Muscle of arm (tissue), 12 donors: ENCODE measurements around the gene RAD23A. TPM values are rescaled to one million over a fixed set of nuclear protein-coding genes. Genes with fewer than 3 reads are reported as not detected.
A peak's percentile ranks its signal among the peaks of the same experiment; 100 is the strongest.
"Not testable (repeated sequence)": the region's sequence is repeated elsewhere in the genome, so short reads cannot be mapped to it uniquely, and the experiment has no call there.

Experiments
- DNase-seq: peaks from one replicate; pipeline ENCODE4 v3.0.0-alpha.2; 2013
- polyA plus RNA-seq, 12 donors: library from polyadenylated mRNA; unstranded; fragments of 120-200 nt; gene quantifications; one replicate each; pipeline ENCODE4 v1.2.1, GENCODE V29; 2013; ENCODE audit not compliant: insufficient read length in 12 of 12

RAD23A gene
- polyA plus RNA-seq, 12 donors = 80.3 to 659 (median 114) TPM

DNA sequence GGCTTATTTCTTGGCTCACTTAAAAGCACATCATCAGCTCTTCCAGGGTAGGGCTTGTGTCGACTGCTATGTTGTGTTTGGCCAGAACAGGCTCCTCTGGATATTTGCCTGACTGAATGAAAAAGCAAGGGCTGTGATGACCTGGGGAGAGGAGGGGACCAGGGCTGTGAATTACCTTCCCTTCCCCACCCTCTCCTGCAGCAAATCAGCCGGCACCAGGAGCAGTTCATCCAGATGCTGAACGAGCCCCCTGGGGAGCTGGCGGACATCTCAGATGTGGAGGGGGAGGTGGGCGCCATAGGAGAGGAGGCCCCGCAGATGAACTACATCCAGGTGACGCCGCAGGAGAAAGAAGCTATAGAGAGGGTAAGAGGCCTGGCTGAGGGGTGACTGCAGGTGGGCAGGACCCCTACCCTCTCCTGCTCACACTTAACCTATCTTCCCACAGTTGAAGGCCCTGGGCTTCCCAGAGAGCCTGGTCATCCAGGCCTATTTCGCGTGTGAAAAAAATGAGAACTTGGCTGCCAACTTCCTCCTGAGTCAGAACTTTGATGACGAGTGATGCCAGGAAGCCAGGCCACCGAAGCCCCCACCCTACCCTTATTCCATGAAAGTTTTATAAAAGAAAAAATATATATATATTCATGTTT lies 7.0 kb downstream of the RAD23A start:
- DNase-seq = no peak

DNA sequence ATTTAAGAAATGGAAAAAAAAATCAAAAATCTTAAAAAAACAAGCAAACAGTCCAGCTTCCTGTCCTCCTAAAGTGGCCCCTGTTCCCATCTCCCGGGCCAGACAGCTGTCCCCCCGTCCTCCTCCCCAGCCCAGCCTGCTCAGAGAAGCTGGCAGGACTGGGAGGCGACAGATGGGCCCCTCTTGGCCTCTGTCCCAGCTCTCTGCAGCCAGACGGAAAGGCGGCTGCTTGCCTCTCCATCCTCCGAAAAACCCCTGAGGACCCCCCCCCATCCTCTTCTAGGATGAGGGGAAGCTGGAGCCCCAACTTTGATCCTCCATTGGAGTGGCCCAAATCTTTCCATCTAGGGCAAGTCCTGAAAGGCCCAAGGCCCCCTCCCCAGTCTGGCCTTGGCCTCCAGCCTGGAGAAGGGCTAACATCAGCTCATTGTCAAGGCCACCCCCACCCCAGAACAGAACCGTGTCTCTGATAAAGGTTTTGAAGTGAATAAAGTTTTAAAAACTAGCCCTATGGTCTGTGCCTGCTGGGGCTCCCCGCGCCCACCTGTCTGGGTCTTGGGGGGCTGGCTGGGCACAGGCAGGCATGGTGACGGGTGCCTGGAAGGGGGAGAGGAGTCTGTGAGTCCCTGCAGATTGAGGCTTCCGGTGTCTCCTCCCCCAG lies 7.6 kb downstream of the RAD23A start:
- no peak for DNase-seq

- DNase-seq = no peak
Observed at GRCh38 chr19:12953799-12954611, 8.3 kb downstream of the RAD23A start.

DNA sequence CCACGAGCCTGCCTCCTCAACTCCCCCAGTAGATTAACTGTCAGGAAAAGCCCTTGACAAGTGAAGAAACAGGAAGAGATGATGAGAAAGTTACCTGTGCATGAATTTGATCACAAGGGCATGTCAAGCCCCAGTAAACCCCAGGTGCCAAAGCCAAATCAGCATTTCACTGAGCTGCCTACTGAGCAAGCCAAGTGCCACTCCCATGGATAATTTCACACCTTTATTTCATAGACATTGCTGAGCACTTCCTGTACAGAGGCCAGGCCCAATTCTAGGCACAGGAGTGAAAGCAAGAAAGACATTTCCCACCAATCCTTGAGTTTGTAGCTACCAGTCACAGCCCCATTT lies 8.9 kb downstream of the RAD23A start:
- DNase-seq = no peak

GRCh38 chr19:12955575-12955974 lies 9.9 kb downstream of the RAD23A start:
- DNase-seq = not testable (repeated sequence)

- no peak for DNase-seq
Observed at GRCh38 chr19:12955996-12956395, 10.3 kb downstream of the RAD23A start.

DNA sequence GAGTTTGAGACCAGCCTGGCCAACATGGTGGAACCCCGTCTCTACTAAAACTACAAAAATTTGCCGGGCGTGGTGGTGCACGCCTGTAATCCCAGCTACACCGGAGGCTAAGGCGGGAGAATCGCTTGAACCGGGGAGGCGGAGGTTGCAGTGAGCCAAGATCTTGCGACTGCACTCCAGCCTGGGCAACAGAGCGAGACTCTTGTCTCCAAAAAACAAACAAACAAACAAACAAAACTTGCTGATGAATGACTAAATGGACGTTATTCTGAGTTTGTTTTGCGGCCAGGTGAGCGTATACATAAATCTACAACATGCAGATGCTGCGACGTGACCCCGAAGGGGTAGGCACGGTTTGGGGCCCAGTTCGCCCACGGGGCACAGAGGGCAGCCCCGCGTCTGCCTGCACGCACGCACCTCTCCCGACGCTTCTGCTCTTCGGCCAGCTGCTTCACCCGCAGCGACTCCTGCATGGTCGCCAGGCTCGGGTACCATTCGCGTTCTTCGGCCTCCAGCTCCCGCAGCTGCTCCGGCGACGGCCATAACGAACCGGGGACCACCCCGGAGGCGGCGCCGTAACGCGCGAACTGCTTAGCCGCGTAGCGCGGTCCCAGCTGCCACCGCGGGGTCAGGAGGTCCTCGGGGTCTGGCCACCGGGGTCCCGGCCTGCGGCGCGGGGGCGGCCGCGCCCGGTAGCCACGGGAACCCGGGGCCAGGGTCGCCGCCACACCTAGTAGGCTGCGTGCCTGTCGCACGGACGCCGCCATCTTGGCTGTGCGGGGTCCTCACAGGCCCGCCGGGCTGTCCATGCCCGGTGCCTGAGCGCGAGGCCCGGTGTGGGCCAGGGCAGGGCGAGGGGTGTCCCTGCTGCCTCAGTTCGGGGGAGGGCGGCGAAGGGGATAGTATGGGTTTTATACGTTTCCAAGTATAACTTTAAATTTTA lies 11.1 kb downstream of the RAD23A start, which contains the start of gene GADD45GIP1:
Gene GADD45GIP1 (minus strand): TSS at position 778 of the 943 bp plus-strand sequence. CDS start 11 bp downstream, at position 767.
- DNase-seq = peak; percentile 76

- not testable (repeated sequence) for DNase-seq
Observed at GRCh38 chr19:12957389-12957952, 11.8 kb downstream of the RAD23A start.

DNA sequence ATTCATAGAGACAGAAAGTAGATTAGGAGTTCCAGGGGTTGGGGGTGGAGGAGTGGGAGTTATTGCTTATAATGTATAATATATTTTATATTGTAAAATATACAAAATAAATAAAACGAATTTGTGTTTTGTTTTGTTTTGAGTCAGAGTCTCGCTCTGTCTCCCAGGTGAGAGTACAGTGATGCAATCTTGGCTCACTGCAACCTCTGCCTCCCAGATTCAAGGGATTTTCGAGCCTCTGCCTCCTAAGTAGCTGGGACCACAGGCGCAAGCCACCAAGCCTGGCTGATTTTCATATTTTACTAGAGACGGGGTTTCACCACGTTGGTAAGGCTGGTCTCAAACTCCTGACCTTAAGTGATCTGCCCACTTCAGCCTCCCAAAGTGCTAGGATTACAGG lies 13.8 kb downstream of the RAD23A start:
- DNase-seq = no peak

- DNase-seq = peak; percentile 75
Observed at GRCh38 chr19:12965017-12965811, 19.6 kb downstream of the RAD23A start.

GRCh38 chr19:12965812-12966135 lies 20.1 kb downstream of the RAD23A start:
- no peak for DNase-seq

- no peak for DNase-seq
Observed at GRCh38 chr19:12967907-12968306, 22.2 kb downstream of the RAD23A start.

DNA sequence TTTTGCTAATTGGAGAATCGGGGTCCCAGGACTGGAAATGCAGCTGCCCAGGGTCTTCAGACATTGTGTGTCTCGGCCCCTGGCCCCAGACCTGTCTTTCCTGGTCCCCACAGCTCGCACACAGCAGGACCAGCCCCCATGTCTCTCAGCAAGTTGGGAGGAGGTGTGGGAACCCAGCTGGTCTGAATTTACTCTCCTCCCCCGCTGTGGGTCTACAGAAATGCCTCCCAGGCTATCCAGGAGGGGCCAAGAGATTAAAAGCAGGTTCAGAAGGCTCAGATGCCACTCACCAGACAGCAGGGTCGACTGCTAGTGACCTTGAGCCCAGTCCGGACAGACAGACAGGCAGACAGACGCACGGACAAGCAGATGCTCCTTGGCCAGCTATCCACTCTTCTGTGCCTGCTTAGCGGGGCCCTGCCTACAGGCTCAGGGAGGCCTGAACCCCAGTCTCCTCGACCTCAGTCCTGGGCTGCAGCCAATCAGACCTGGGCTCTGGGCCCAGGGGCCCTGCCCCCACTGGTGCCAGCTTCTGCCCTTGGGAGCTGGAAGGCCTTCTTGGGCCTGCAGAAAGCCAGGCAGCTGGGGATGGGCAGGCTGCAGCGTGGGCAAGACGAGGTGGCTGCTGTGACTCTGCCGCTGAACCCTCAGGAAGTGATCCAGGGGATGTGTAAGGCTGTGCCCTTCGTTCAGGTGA lies 23.8 kb downstream of the RAD23A start, which contains the start of gene DAND5:
Gene DAND5 (plus strand): TSS at position 285 of the 697 bp plus-strand sequence. CDS start 85 bp downstream, at position 370.
- no peak for DNase-seq

DNA sequence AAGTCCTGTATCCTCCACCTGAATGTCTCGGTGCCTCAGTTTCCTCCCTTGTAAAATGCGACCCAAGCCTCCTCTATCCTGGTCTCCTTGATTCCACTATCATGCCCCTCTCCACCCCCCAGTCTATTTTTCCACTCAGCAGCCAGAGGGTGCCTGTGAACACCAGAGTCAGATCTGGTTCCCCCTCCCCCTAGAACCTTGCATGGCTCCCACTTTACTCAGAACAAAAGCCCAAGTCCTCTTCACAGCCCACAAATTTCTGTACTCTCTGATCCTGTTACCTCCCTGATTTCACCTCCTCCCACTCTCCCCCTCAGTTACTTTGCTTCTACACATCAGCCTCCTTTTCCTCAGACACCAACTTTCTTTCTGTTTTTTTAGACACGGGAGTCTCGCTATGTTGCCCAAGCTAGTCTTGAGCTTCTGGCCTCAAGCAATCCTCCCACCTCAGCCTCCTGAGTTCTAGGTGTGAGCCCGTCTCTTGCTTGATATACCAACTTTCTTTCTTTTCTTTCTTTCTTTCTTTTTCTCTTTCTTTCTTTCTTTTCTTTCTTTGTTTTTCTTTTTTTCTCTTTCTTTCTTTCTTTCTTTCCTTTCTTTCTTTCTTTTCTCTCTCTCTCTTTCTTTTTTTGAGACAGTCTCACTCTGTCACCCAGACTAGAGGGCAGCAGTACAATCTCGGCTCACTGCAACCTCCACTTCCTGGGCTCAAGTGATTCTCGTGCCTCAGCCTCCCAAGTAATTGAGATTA lies 24.6 kb downstream of the RAD23A start:
- DNase-seq = no peak

DNA sequence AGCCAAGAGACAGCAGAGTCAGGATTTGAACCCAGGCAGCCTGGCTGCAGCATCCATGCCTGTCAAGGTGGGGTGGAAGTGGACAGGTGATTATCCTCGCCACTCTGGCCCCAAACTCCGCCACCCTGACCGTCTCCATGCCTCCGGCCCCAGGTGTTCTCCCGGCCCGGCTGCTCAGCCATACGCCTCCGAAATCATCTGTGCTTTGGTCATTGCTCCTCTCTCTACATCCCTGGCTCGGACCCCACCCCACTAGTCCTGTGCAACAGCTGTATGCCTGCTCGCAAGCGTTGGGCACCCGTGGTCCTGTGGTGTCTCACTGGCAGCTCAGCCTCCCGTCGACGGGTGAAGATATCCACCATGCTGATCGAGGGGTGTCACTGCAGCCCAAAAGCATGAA lies 27.6 kb downstream of the RAD23A start:
- DNase-seq = no peak

- no peak for DNase-seq
Observed at GRCh38 chr19:12974301-12975220, 28.9 kb downstream of the RAD23A start.

GRCh38 chr19:12975221-12975741 lies 29.6 kb downstream of the RAD23A start:
- DNase-seq = no peak

DNA sequence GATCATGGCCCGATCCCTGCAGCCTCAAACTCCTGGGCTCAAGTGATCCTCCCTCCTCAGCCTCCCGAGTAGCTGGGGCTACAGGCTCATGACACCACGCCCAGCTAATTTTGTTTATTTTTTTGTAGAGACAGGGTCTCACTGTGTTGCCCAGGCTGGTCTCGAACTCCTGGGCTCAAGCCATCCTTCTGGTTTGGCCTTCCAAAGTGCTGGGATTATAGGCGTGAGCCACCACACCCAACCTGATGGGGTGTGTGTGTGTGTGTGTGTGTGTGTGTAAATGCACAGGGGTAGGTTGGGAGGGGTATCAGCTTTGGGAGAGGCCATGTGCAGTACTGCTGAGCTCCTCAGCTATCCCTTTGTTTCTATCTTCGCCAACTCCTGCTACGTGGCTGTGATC lies 30.4 kb downstream of the RAD23A start:
- DNase-seq = not testable (repeated sequence)
